Islet precursor cell (in vitro differentiated cells): ENCODE results near the gene KRTAP5-6.
A peak's percentile ranks its signal among the peaks of the same experiment; 100 is the strongest.
"Not testable (repeated sequence)": the region's sequence is repeated elsewhere in the genome, so short reads cannot be mapped to it uniquely, and the experiment has no call there.

Experiments used
- DNase-seq: peaks from one replicate; pipeline ENCODE4 v3.0.0-alpha.2; 2018

Gene KRTAP5-6

GRCh38 chr11:1661454-1662269 is 35.3 kb upstream of the KRTAP5-6 start:
- DNase-seq = not testable (repeated sequence)

DNA sequence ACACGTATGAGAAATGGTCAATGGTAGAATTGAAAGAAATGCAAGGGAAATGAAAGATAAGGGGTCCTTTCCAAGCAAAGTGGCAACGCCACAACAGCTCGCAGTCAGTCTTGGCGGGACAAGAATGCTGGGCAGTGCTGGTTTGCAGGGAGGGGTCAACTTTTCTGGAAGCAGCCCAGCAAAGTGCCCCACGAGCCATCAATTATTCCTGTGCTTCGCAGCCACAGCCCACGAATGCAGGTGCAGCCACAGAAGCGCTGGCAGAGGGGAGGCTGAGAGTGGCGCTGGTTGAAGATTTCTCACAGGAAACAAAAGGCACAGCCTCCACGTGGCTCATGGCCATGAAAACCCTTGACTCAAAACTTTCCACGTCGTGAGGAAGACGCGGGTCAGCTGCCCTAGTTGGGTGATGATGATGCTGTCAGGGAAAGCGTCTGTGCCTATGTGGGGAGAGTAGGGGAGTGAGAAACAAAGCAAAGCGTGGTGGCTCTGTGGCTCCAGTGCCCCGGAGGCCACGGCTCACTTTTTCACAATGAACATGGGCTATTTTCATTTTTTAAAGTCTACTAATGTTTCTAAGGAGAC is 34.2 kb upstream of the KRTAP5-6 start:
- DNase-seq = not testable (repeated sequence)

GRCh38 chr11:1665313-1665712 is 31.7 kb upstream of the KRTAP5-6 start:
- no peak for DNase-seq

- DNase-seq = peak; percentile 41
Measured at GRCh38 chr11:1667121-1667850, 29.7 kb upstream of the KRTAP5-6 start.

- peak; percentile 49 for DNase-seq
Measured at GRCh38 chr11:1667906-1668305, 29.1 kb upstream of the KRTAP5-6 start.

GRCh38 chr11:1668911-1669473 is 28.0 kb upstream of the KRTAP5-6 start:
- DNase-seq = peak; percentile 41

- peak; percentile 41 for DNase-seq
Measured at GRCh38 chr11:1669546-1670218, 27.3 kb upstream of the KRTAP5-6 start.

- DNase-seq = not testable (repeated sequence)
Measured at GRCh38 chr11:1670457-1670856, 26.5 kb upstream of the KRTAP5-6 start.

GRCh38 chr11:1670905-1671371 is 26.1 kb upstream of the KRTAP5-6 start:
- DNase-seq = no peak

- DNase-seq = no peak
Measured at GRCh38 chr11:1671658-1672057, 25.3 kb upstream of the KRTAP5-6 start.

GRCh38 chr11:1672613-1673350 is 24.2 kb upstream of the KRTAP5-6 start:
- no peak for DNase-seq

DNA sequence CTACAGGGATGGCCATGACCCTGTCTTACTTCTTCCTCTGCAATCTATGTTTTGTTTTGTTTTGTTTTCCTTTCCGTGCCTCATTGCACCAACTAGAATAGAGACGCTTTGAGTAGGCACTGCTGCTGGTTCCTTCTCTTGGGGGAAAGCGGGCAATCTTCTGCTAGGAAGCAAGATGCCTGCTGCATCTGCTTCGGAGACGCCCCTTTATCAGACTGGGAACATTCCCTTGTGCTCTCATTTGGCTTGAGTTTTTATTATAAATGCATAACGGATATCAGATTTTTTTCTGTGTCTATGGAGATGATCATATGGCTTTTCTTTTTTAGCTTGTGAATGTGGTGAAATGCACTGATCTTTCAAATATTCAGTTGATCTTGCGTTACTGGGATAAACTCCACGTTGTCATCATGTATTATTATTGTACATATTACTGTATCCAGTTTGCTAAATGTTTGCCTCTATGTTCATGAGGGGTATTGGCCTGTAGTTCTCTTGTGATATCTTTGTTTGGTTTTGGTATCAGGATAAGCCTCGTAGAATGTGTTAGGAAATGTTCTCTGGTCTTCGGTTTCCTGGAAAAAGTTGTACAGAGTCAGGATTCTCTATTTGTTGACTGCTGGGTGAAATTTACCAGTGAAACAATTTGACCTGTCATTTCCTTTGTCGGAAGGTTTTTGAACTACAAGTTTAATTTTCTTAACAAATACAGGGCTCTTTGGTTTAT is 23.4 kb upstream of the KRTAP5-6 start:
- DNase-seq = no peak

- DNase-seq = peak; percentile 43
Measured at GRCh38 chr11:1674173-1675131, 22.5 kb upstream of the KRTAP5-6 start.

- DNase-seq = no peak
Measured at GRCh38 chr11:1675536-1676228, 21.3 kb upstream of the KRTAP5-6 start.

DNA sequence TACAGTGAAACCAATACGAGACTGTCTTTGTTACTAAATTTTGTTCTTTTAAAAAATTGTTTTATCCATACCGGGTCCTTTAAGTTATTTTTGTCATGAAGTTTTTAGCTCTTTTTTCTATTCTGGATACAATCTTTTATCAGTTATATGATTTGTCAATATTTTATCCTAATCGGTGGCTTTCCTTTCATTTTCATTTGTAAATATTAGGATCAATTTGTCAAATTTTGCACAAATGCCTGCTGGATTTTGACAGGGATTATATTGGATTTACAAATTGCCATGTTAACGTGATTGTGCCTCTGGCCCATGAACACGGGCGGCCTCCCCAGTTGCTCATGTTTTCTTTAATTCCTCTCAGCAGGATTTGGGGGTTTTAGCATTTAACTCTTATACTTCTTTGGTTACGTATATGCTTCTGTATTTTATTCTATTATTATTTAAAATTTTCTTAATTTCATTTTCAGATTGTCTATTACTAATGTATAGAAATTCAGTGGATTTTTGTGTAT is 20.7 kb upstream of the KRTAP5-6 start:
- DNase-seq = no peak

DNA sequence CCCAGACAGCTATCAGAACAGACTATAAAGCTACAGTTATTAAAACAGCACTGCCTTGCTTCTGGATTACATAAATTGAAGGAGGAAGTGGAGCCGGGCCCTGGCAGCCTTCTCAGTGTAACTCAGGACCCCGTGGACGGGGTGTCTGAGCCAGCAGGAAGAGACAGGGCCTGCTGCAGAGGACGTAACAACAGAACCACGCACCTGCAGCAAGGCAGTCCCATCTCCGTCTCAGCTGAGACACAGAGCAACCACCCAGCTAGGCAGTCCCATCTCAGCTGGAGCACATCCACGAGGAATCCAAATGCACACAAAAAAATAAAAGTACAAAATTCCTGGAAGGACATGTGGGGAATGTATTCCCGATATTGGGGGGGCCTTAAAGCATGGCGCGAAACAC is 17.1 kb upstream of the KRTAP5-6 start:
- DNase-seq = no peak

DNA sequence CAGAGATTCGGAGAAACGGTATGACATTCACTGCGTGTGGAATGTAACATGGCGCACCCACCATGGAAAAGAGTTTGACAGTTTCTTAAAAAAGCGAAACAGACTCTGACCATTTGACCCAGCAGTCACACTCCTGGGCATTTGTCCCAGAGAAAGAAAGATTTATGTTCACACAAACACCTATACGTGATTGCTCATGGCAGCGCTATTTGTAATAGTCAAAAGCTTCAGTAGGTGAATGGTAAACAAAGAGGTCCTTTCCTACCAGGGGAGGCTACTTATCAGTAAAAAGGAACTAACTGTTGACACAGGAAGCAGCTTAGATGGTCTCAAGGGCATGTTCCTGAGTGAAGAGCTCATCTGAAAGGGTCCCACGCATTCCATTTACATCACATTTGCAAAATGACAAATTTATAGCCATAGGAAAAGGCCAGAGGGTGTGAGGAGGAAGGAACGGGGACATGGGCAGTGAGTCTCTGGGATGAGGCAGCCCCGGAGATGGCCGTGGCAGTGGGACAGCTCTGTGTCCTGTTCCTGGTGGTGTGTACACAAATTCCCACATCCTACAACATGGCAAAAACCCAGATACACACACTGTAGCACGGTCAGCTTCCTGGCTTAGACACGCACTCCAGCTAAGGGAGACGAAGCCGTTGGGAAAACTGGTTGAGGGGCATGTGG is 14.6 kb upstream of the KRTAP5-6 start:
- DNase-seq = no peak

DNA sequence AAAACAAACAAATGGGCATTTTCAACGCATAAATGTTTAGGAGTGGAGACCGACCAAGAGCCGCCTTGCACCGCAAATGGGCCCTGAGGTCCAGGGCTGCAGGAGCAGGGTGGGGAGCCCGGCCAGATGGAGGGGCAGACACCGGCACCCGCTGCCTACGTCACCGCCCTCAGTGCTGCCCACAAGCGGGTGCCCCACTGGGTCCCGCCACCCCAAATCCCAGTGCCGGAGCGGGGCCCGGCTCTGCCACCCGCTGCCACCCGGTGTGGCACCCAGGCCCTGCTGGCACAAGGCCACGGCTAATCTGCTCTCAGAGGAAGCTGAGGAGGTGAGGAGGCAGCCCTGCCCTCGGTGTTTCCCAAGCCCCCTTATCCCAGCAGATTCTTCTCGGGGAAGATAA is 13.8 kb upstream of the KRTAP5-6 start:
- DNase-seq = not testable (repeated sequence)
